ENCODE results near the gene DICER1. TPM values are rescaled to one million over a fixed set of nuclear protein-coding genes. Genes with fewer than 3 reads are reported as not detected.

The DICER1 gene
- total RNA-seq, 4 donors from 2014 or later, result 64.7 to 137 (median 87.6) TPM

DNA sequence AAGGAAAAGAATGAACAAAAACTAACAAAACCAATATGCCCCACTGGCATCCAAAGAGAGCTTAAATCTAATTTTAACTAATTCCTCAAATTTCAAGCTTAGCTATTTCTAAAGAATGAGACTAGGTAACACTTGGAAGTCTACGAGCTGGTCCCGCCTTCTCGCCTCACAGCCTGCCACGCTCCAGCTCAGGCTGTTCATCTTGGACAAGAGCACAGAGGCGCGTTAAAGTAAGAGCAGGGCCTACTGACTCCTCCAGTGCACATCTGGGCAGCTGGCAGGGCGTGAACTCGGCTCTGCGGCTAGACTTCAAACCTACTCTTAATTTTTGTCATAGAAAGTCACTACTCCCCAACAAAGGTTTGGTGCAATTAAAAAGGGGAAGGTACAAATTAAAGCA lies 64.6 kb downstream of the DICER1 start:
- ATAC-seq (ENCODE audit: low FRiP score), result no peak
- no peak for DNase-seq (ENCODE audit: low spot score)
- no peak for TF ChIP-seq CTCF (IDR thresholded peaks at IDR 0.05)

GRCh38 chr14:95091581-95091980 lies 65.7 kb downstream of the DICER1 start:
- ATAC-seq (ENCODE audit: low FRiP score) (no peak), DNase-seq (ENCODE audit: low spot score) (no peak)
- no peak for TF ChIP-seq CTCF (IDR thresholded peaks at IDR 0.05)

DNA sequence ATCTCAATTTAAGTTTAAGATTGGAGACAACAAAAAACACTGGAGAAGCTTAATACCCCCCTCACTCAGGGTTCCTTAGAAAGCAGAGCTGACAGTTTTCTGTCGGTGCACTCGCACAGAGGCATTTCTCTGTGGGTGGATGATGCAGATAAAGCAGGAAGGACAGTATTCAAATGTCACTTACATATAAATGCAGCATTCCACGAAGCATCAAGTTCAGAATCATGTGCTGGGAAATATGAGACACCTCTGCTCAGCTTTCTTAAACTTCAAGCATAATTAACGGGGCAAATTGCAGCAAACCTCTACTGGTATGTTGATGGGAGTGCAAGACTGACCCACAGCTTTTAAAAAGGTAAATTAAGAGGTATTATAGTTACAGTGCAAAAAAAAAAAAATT lies 68.7 kb downstream of the DICER1 start:
- no peak for DNase-seq (ENCODE audit: low spot score)
- no peak for TF ChIP-seq CTCF (IDR thresholded peaks at IDR 0.05)
- no peak for ATAC-seq (ENCODE audit: low FRiP score)

- no peak for TF ChIP-seq CTCF (IDR thresholded peaks at IDR 0.05)
- DNase-seq (ENCODE audit: low spot score) (no peak), ATAC-seq (ENCODE audit: low FRiP score) (no peak)
Observed at GRCh38 chr14:95087619-95088018, 69.7 kb downstream of the DICER1 start.

- no peak for TF ChIP-seq CTCF (IDR thresholded peaks at IDR 0.05)
- DNase-seq (ENCODE audit: low spot score) (no peak), ATAC-seq (ENCODE audit: low FRiP score) (no peak)
Observed at GRCh38 chr14:95085321-95085720, 72.0 kb downstream of the DICER1 start.

DNA sequence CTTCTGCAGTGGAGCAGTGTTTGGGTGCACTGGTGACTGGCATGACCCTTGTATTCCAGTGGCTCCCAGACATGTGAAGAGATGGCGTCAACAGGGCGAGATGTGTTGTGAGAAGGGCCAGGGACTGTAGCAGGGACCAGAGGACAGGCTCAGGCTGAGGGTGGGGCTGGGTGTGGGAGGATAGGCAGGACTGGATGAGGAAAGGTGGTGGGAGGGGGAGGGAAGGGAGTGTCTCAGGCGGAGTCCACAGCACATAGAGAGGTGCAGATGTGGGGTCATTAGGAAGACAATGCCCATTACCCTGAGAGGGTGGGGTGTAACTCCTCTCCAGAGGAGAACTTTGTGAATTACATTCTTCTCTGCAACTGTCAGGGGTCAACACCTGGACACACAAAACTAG lies 78.5 kb downstream of the DICER1 start:
- DNase-seq (ENCODE audit: low spot score) (no peak), ATAC-seq (ENCODE audit: low FRiP score) (no peak)
- no peak for TF ChIP-seq CTCF (IDR thresholded peaks at IDR 0.05)

- DNase-seq (ENCODE audit: low spot score), result no peak
Observed at GRCh38 chr14:95077345-95077744, 80.0 kb downstream of the DICER1 start.

More at GRCh38 chr14:95077345-95077744, 80.0 kb downstream of the DICER1 start:
- ATAC-seq (ENCODE audit: low FRiP score), result no peak
- TF ChIP-seq CTCF (IDR thresholded peaks at IDR 0.05), result no peak

All from omental fat pad (tissue), 4 donors.